AG04450 (cell line): ENCODE data around the gene IRAK2. TPM values are rescaled to one million over a fixed set of nuclear protein-coding genes. Genes with fewer than 3 reads are reported as not detected.
"Not testable (repeated sequence)": the region's sequence is repeated elsewhere in the genome, so short reads cannot be mapped to it uniquely, and the experiment has no call there.

ENCODE experiments used
- CTCF ChIA-PET: fragments of 300-600, 350-600 bp; formaldehyde crosslinking; extraction: SDS; loops from one replicate; lab custom pipeline; 2022; ENCODE audit warnings: antibody characterized with exemption, inconsistent platforms; lab: Charles Lee
- POLR2A ChIA-PET: fragments of 350-600 bp; formaldehyde crosslinking; extraction: SDS; loops from one replicate; lab custom pipeline; 2021; ENCODE audit warnings: antibody characterized with exemption, inconsistent platforms; lab: Yijun Ruan, JAX
- DNase-seq: peaks from one replicate; pipeline ENCODE4 v3.0.0-alpha.2; 2011; ENCODE audit warnings: low read depth, low spot score
- H3K27ac ChIP-seq: one replicate; pipeline ENCODE4 v1.5.1; 2012; ENCODE audit warnings: low read depth, low read length, control low read depth
- H3K27me3 ChIP-seq: one replicate; pipeline ENCODE4 v1.6.0; 2012; ENCODE audit warnings: low read length; ENCODE audit not compliant: control insufficient read depth, insufficient read depth
- H3K4me3 ChIP-seq: 2 replicates; pipeline ENCODE4 v1.5.1; 2011; ENCODE audit warnings: mild to moderate bottlenecking, low read depth, low read length, control low read depth
- H3K9me3 ChIP-seq: 2 replicates; pipeline ENCODE4 v1.5.1; 2012; ENCODE audit warnings: low read length; ENCODE audit not compliant: control insufficient read depth, insufficient read depth
- polyA plus RNA-seq: library from polyadenylated mRNA; depleted of rRNA; stranded (reverse); fragments of >200 nt; gene quantifications from 2 replicates; pipeline ENCODE4 v1.2.3, GENCODE V29; 2011
- TF ChIP-seq, protein P1 (sequence below): IDR thresholded peaks from 2 replicates; pipeline ENCODE4 v1.5.1; 2011; ENCODE audit warnings: low read depth, low read length, control low read depth, inconsistent platforms

The IRAK2 gene
- polyA plus RNA-seq, 1 experiment, result 7.6 TPM

DNA sequence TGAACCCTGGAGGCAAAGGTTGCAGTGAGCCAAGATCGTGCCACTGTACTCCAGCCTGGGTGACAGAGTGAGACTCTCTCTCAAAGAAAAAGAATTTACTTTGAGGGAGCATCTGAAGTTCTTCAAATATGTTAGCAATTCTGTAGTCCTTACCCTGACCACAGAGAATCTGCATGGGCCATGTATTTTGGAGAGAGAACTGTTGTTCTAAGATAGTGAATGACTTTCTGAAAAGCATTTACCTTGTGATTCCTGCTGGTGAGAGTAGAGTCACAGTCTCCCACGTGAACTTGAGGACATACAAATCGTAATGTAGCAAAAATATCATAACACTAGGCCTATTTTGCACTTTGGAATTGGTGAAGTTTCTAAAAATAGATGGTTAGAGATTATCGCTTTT, 45.3 kb upstream of the IRAK2 start:
- CTCF ChIA-PET, result no interaction called here
- Histone ChIP-seq H3K9me3 (no peaks in the 10 kb centered on the region), H3K4me3 (no peak overlapping the region), H3K27me3 (no peaks in the 10 kb centered on the region), H3K27ac (no peak overlapping the region)
- TF ChIP-seq, protein P1, sequence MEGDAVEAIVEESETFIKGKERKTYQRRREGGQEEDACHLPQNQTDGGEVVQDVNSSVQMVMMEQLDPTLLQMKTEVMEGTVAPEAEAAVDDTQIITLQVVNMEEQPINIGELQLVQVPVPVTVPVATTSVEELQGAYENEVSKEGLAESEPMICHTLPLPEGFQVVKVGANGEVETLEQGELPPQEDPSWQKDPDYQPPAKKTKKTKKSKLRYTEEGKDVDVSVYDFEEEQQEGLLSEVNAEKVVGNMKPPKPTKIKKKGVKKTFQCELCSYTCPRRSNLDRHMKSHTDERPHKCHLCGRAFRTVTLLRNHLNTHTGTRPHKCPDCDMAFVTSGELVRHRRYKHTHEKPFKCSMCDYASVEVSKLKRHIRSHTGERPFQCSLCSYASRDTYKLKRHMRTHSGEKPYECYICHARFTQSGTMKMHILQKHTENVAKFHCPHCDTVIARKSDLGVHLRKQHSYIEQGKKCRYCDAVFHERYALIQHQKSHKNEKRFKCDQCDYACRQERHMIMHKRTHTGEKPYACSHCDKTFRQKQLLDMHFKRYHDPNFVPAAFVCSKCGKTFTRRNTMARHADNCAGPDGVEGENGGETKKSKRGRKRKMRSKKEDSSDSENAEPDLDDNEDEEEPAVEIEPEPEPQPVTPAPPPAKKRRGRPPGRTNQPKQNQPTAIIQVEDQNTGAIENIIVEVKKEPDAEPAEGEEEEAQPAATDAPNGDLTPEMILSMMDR, result no peak
- POLR2A ChIA-PET, result interaction anchor here (0.7 kb wide), 1 partner anchor 158 kb away, joined by 5 read pairs; no protein-coding TSS in a partner anchor
- no peak for DNase-seq

- H3K9me3 ChIP-seq, result no peaks in the 10 kb centered on the region
- H3K27me3 ChIP-seq, result no peaks in the 10 kb centered on the region
- ChIA-PET CTCF (no interaction called here), POLR2A (no interaction called here)
- H3K4me3 ChIP-seq, result no peak overlapping the region
- TF ChIP-seq, protein P1, result no peak
- no peak overlapping the region for H3K27ac ChIP-seq
- DNase-seq, result no peak
Measured at GRCh38 chr3:10121064-10121463, 43.7 kb upstream of the IRAK2 start.

DNA sequence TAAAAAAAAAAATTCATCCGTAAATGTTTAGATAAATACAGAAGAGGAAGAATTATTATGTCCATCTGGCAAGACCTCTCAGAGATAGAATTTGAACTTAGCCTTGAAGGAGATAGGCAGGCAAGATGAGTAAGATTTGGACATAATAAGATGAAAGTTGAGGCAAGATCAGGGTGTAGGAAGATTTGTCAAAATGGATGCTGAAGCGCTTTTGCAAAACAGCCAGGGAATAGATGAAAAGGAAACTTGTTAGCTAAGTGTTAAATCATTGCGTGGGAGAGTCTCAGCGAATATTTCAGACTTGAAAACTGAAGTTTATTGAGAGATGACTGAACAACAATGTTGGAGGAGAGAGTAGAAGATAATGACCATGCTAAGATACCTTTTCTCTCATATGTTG, 42.0 kb upstream of the IRAK2 start:
- H3K27me3 ChIP-seq, result no peaks in the 10 kb centered on the region
- ChIA-PET CTCF (no interaction called here), POLR2A (no interaction called here)
- H3K27ac ChIP-seq, result no peak overlapping the region
- no peaks in the 10 kb centered on the region for H3K9me3 ChIP-seq
- no peak overlapping the region for H3K4me3 ChIP-seq
- DNase-seq, result no peak
- TF ChIP-seq, protein P1, result no peak

DNA sequence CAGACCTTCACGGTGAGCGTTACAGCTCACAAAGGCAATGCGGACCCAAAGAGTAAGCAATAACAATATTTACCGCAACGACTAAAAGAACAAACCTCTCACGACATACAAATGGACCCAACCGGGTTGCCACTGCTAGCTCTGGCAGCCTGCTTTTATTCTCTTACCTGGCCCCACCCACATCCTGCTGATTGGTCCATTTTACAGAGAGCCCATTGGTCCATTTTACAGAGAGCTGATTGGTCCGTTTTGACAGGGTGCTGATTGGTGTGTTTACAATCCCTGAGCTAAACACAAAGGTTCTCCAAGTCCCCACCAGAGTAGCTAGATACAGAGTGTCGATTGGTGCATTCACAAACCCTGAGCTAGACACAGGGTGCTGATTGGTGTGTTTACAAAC, 28.8 kb upstream of the IRAK2 start:
- H3K9me3 ChIP-seq, H3K27me3 ChIP-seq, DNase-seq, CTCF ChIA-PET, H3K27ac ChIP-seq, H3K4me3 ChIP-seq, POLR2A ChIA-PET: not testable (repeated sequence)

DNA sequence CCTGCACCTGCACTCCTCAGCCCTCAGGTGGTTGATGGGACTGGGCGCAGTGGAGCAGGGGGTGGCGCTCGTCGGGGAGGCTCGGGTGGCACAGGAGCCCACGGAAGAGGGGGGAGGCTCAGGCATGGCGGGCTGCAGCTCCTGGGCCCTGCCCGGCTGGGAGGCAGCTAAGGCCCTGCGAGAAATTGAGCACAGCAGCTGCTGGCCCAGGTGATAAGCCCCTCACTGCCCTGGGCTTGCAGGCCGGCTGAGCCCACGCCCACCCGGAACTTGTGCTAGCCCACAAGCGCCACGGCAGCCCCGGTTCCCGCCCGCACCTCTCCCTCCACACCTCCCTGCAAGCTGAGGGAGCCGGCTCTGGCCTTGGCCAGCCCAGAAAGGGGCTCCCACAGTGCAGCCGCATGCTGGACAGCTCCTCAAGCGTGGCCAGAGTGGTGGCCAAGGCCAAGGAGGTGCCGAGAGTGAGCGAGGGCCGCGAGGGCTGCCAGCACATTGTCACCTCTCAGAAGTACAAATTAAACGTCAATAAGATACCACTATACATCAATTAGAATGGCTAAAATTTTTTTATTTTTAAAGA, 28.2 kb upstream of the IRAK2 start:
- no peak overlapping the region for H3K27ac ChIP-seq
- TF ChIP-seq, protein P1, result no peak
- ChIA-PET POLR2A (no interaction called here), CTCF (no interaction called here)
- no peaks in the 10 kb centered on the region for H3K27me3 ChIP-seq
- H3K4me3 ChIP-seq, result no peak overlapping the region
- DNase-seq, result no peak
- peaks cover 9% of the 10 kb centered on the region for H3K9me3 ChIP-seq
